Inferior parietal cortex (tissue), 1 donor: ENCODE measurements around the gene PICALM.
A peak's percentile ranks its signal among the peaks of the same experiment; 100 is the strongest.

Source experiments
- DNase-seq: peaks from one replicate; pipeline ENCODE4 v3.0.0-alpha.2; 2016; ENCODE audit errors: extremely low spot score

Gene PICALM

GRCh38 chr11:86079421-86079820 lies 10.5 kb upstream of the PICALM start:
- no peak for DNase-seq

DNA sequence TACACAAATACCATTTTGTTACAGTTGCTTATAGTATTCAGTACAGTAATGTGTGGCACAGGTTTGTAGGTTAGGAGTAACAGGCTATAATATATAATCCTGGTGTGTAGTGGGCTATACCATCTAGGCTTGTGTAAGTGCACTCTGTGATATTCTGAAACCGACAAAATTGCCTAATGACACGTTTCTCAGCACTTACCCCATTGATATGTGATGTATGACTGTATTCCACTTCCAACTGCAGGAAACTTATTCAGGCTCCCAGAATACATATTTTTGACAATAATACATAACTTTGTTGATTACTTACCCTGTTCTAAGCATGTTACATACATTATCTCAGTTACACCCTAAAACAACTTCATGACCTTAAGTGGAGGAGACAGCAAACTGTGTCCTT lies 5.1 kb upstream of the PICALM start:
- DNase-seq, result no peak

DNA sequence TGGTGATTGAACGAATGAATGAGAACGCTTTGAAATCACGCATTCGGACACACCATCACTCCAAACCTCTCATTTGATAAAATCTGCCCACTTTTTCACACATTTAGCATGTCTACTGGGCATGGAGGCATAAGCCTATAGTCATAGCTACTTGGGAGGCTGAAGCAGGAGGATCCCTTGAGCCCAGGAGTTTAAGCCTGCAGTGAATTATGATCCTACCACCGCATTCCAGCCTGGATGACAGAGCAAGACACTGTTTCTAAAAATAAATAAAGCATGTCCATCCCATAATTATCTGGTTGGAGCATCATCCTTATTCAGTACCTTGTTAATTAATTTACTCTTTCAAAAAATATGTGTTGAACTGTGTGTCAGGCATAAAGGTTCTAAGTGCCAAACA lies 3.3 kb upstream of the PICALM start:
- DNase-seq, result no peak

DNA sequence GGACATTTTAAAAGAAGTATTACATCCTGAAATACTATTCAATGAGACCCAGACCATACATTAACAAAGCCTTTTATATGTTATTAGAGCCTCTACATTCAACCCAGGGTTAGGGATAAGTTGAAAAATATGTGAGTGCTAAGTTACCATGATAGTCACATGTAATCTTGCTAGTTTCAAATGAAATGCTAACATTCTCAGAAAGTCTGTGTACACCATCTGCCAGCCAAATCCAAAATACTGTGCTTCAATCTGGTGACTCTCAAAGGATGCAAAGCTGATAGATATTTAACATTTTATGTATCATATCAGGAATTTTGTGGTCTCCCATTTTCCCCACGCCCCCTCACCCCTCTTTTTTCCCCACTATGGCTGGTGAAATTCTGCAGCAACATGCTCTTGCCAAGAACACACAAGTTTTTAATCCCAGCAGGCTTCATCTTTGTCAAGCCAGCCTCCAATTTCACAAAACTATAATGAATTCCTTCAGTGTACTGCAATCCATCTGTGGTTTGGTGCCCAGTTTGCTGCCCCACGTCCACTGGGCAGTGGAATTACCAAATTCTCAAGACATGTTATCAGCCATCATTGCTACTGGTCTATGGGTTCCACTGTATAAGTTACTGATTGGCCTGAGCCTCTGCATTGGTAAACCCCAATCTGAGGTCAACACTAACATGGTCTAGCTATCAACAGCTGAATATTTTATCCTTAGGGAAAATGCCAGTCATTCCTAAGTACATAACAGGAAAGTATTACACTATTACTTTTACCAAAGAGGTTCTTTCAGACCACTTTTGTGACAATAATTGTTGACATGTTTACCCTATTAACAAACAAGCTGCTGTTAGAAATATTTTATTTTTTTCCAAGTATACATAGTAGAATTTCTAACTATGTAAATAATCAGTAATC lies 1.5 kb upstream of the PICALM start:
- DNase-seq, result no peak

- peak; percentile 59 for DNase-seq
Observed at GRCh38 chr11:86069408-86070101, 671 bp upstream of the PICALM start.

DNA sequence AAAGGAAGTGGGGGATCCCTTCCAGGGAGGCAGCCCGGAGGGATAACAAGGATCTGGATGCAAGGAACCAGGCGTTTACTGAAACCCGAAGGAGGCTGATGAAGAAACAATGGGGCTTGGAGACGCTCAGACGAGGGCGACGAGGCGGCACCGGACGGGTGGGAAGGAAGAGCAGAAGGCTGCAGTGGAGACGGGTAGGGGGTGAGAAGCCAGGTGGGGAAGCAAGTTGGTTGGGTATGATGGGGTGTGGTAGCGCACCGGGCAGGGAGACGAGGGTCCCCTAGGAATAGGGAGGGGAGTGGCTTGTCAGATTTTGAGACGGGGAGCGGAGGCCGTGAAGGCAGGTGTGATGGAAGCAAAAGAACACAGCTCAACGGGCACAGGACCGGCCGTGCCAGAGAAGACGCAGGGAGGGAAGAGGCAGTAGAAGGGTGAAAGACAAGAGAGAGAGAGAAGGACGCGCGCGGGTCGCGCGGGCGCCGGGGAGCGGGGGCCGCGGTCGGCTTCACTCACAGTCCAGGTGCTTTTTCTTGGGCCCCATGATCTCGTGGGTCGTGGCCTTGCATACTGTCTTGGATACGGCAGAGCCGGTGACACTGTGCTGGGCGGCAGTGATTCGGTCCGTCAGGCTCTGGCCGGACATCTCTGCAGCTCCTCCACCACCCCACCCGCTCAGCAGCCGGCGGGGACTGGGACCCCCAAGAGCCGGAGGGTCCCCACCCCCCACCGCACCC lies 579 bp downstream of the PICALM start:
- peak; percentile 44 for DNase-seq

DNA sequence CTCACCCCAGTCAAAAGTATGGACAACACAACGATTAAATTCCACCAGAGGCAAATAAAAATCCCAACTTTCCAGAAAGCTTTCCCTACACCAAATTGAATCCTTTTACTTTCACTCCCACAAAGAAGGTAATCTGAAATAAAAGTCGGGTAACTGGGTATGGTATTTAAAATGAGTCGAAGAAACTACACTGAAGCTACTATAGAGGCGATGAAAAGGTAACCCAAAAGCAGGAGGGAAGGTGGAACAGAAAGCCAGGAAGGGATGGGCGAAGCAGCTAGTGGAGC lies 1.1 kb downstream of the PICALM start:
- DNase-seq, result no peak

DNA sequence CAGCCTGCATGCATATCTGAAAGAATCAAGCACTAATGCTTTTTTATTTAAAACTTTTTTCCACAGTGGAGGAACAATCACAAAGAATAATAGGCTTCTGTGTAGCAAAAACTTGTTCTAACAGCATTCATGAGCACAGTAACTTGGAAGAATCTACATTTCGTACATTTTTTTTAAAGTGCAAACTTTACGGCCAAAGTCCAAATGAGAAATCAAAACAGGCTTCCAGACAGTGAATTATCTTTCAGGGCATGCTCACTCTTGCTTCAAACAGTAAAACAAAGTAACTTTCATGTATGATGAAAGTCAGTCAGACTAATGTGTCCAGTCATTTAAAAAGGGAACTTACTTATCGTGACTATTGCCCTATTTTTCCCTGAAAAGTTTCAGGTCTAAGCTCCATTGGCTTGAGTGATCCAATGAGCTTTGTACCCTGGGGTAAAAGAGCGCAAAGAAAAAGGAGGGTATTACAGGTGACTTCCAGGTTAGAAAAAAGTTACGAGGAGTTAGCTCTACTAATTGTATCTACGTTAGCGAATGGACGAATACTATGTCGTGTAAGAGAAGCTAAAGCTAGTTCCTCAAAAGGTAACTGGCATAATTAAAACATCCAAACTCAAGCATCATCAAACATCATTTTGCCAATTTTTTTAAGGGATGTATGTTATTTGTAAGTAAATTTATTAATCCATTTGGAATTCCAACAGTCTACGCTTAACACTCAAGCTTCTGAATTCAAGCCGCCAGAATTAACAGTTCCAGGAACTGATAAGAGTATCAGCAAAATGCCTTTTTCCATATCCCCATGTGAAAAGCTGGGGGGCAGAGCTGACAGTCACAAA lies 1.7 kb downstream of the PICALM start:
- peak; percentile 57 for DNase-seq

GRCh38 chr11:86066657-86067008 lies 2.3 kb downstream of the PICALM start:
- no peak for DNase-seq

- no peak for DNase-seq
Observed at GRCh38 chr11:86066033-86066432, 2.9 kb downstream of the PICALM start.

DNA sequence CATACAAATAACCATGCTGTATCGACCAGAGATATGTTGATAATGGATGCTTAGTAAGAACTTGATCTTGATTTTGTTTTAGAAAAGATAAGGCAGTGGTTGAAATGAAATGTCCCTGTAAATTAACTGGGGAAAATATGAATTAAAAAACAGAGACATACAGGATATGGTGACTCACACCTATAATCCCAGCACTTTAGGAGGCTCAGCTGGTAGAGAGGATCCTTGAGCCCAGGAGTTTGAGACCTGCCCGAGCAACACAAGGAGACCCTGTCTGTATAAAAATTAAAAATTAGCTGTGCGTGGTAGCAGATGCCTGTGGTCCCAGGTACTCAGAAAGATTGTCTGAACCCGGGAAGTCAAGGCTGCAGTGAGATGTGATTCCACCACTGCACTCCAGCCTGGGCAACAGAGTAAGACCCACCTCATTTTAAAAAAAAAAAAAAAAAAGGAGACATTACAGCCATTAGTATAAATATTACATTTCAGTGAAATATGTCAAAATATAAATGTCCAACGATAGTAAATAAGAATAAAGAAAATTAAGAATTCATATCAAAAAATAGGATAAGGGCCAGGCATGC lies 4.6 kb downstream of the PICALM start:
- DNase-seq, result no peak

GRCh38 chr11:86063536-86063935 lies 5.3 kb downstream of the PICALM start:
- DNase-seq, result no peak

DNA sequence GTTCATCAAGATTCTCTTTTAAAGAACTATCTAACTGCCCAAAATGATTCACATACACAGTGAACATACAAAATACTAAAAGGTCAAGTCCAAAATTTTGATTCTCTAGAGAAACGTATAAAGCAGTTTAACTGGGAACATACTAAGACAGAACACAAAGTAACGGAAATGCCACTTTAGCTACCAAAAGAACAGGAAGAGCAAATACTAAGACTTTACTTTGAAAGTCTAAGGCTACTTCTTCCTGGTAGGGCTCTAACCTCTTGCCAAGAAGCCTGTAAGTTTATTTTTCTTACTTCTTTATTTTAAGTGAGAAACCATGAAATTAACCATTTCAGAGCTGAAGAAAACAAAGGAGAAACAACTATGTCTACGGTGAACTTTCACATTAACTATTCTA lies 6.2 kb downstream of the PICALM start:
- no peak for DNase-seq

DNA sequence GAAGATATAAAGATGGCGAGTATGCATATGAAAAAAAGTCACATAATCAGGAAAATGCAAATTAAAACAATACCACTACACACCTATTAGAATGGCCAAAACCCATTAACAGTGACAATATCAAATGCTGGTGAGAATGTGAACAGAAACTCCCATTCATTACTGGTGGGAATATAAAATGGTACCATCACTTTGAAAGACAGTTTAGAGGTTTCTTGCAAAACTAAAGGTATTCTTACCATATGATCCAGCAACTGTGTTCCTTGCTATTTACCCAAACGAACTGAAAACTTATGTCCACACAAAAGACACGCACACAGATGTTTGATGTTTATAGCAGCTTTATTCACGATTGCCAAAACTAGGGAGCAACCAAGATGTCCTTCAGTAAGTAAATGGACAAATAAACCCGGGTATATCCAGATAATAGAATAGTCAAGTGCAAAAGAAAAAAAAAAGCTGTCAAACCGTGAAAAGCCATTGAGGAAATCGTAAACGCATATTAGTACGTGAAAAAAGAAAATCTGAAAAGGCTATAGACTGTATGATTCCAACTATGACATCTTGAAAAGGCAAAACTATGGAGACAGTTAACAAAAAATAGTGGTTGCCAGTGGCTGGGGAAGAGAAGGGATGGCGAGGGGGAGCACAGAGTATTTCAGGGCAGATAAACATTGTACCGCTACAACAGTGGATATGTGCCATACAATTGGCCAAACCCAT lies 7.2 kb downstream of the PICALM start:
- no peak for DNase-seq

- DNase-seq, result no peak
Observed at GRCh38 chr11:86060544-86060943, 8.3 kb downstream of the PICALM start.

DNA sequence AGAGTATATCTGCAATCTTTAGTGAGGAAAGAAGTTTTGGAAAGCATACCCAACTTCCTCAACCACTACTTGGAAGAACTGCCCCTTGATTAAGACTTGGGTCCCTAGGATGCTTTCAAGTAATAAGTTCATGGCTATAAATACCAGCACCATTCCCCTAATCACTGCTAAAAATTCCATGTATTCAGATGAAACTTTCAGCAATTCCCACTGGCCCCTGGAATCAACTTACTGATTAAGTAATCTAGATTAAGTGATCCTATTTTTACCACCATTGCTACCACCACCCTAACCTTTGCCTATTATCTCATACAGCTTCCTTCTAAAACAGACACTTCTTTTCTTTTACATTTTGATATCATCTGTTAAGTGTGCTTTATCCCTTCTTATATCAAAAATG lies 10.5 kb downstream of the PICALM start:
- no peak for DNase-seq

DNA sequence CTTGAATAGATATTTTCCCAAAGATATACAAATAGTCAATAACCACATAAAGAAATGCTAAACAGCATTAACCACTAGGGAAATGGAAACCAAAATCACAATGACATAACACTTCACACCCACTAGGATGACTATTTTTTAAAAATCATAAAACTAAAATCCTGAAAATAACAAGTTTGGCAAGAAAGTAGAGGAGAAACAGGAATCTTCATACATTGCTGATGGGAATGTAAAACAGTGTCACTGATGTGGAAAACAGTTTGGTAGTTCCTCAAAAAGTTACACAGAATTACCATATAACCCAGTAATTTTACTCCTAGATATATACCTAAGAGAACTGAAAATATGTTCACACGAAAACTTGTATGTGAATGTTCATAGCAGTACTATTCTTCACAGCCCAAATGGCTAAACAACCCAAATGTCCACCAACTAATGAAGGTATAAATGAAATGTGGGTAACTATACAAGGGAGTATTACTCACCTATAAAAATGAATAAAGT lies 12.5 kb downstream of the PICALM start:
- no peak for DNase-seq

DNA sequence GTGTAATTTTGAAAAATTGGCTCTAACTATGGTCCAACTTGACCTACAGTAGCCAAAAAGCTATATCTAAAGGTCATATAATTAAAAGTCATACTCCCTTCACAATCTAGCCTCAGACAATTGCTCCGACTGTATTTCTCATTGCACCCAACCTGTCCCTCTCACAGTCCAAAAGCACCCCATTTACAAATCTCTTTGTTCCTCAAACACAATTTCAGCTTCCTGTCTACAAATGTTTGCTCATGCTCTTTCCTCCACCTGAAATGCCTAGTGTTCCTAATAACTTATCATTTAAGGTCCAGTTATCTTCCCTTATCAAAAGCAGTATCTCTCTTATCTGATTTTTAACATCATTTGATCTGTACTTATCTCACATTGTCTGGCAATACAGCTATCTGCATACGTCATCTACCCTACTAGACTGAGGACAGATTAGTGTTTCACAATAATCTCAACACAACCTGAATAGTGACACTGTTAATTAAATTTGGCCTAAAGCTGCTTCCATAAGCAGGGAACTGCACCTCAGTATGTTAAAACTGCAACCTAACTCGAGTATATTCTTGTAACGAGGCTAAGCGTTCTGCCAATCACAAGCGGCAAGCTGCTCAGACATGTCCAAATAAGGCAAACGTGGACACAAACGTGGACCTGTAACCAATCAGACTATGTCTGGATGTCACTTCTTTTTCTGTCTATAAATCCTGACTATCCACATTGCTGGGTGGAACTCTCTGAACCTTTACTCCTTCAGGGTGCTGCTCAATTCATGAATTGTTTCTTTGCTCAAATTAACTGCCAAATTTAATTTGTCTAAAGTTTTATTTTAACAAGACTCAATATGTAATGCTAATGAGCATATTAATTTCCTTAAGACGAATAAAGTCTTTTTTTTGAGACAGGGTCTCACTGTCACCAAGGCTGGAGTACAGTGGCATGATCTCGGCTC lies 15.9 kb downstream of the PICALM start:
- DNase-seq, result no peak

- DNase-seq, result no peak
Observed at GRCh38 chr11:86050196-86050709, 18.6 kb downstream of the PICALM start.
